ENCODE data around the gene HSD3B7.
A peak's percentile ranks its signal among the peaks of the same experiment; 100 is the strongest.

DNA sequence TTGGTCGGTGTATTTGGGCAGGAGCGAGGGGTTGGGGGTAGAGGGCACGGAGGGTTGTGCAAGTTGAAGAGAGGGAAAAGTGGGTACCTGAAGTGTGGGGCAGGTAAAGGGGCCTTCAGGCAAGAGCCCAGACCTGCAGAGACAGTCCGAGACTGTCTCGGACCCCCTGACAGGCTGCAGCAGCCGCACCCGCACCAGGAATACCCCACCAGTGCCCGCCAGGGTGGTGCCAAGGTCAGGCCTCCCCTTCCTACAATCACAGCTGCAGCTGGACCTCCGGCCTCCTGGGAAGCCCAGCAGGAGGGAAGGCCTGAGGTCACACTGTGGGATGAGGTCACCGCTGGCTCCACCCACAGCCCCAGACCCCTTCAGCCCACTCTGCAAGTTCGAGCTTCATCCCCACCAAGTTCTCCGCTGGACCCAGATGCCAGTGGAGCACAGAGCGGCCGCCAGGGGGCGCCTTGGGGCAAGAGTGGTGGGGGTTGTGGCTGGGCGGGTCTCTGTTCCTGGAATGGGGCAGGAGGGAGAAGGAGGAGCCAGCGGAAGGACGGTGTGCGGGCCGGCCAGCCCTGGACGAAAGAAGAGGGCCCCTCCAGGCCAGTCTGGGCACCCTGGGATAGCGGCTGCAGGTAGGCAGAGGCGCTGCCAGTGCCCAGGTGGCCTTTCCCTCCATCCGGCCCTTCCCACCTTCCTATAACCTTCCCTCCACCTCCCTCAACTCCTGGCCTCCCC, at the start of gene HSD3B7:
- peak; percentile 78 for TF ChIP-seq CTCF (IDR thresholded peaks at IDR 0.05; ENCODE audit: insufficient read depth, low read length)
- TF ChIP-seq, protein P1, sequence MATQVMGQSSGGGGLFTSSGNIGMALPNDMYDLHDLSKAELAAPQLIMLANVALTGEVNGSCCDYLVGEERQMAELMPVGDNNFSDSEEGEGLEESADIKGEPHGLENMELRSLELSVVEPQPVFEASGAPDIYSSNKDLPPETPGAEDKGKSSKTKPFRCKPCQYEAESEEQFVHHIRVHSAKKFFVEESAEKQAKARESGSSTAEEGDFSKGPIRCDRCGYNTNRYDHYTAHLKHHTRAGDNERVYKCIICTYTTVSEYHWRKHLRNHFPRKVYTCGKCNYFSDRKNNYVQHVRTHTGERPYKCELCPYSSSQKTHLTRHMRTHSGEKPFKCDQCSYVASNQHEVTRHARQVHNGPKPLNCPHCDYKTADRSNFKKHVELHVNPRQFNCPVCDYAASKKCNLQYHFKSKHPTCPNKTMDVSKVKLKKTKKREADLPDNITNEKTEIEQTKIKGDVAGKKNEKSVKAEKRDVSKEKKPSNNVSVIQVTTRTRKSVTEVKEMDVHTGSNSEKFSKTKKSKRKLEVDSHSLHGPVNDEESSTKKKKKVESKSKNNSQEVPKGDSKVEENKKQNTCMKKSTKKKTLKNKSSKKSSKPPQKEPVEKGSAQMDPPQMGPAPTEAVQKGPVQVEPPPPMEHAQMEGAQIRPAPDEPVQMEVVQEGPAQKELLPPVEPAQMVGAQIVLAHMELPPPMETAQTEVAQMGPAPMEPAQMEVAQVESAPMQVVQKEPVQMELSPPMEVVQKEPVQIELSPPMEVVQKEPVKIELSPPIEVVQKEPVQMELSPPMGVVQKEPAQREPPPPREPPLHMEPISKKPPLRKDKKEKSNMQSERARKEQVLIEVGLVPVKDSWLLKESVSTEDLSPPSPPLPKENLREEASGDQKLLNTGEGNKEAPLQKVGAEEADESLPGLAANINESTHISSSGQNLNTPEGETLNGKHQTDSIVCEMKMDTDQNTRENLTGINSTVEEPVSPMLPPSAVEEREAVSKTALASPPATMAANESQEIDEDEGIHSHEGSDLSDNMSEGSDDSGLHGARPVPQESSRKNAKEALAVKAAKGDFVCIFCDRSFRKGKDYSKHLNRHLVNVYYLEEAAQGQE (IDR thresholded peaks at IDR 0.05; ENCODE audit: insufficient replicate concordance, low read depth), result no peak

All from HL-60 (cell line).